ENCODE results near the gene GRK6.

Gene GRK6

GRCh38 chr5:177392765-177393164 lies 33.7 kb upstream of the GRK6 start:
- TF ChIP-seq FOXP2 (optimal IDR thresholded peaks at IDR 0.05; ENCODE audit: borderline replicate concordance, extremely low read depth, extremely low read length, insufficient read depth) = no peak
- no peak for TF ChIP-seq SIN3A (IDR thresholded peaks at IDR 0.05; ENCODE audit: borderline replicate concordance, insufficient read depth, low read length)
- no peak for TF ChIP-seq POLR2AphosphoS5 (IDR thresholded peaks at IDR 0.05; ENCODE audit: low read depth, low read length)
- no peak for TF ChIP-seq REST (IDR thresholded peaks at IDR 0.05; ENCODE audit: insufficient read depth in 1 of 2, low read depth in 2 of 2, low read length in 2 of 2)
- TF ChIP-seq TAF1 (IDR thresholded peaks at IDR 0.05; ENCODE audit: borderline replicate concordance, insufficient read depth, low read length) = no peak

- no peak for TF ChIP-seq FOXP2 (optimal IDR thresholded peaks at IDR 0.05; ENCODE audit: borderline replicate concordance, extremely low read depth, extremely low read length, insufficient read depth)
These were observed 33.2 kb upstream of the GRK6 start for GRCh38 chr5:177393206-177393765.

- TF ChIP-seq POLR2AphosphoS5 (IDR thresholded peaks at IDR 0.05; ENCODE audit: low read depth, low read length) = no peak
- TF ChIP-seq SIN3A (IDR thresholded peaks at IDR 0.05; ENCODE audit: borderline replicate concordance, insufficient read depth, low read length) = no peak
- TF ChIP-seq REST (IDR thresholded peaks at IDR 0.05; ENCODE audit: insufficient read depth in 1 of 2, low read depth in 2 of 2, low read length in 2 of 2) = no peak
- TF ChIP-seq FOXP2 (optimal IDR thresholded peaks at IDR 0.05; ENCODE audit: borderline replicate concordance, extremely low read depth, extremely low read length, insufficient read depth) = no peak
- no peak for TF ChIP-seq TAF1 (IDR thresholded peaks at IDR 0.05; ENCODE audit: borderline replicate concordance, insufficient read depth, low read length)
These were observed 32.5 kb upstream of the GRK6 start for GRCh38 chr5:177393990-177394389.

GRCh38 chr5:177396078-177396477 lies 30.4 kb upstream of the GRK6 start:
- TF ChIP-seq REST (IDR thresholded peaks at IDR 0.05; ENCODE audit: insufficient read depth in 1 of 2, low read depth in 2 of 2, low read length in 2 of 2) (no peak), FOXP2 (optimal IDR thresholded peaks at IDR 0.05; ENCODE audit: borderline replicate concordance, extremely low read depth, extremely low read length, insufficient read depth) (no peak), SIN3A (IDR thresholded peaks at IDR 0.05; ENCODE audit: borderline replicate concordance, insufficient read depth, low read length) (no peak), POLR2AphosphoS5 (IDR thresholded peaks at IDR 0.05; ENCODE audit: low read depth, low read length) (no peak), TAF1 (IDR thresholded peaks at IDR 0.05; ENCODE audit: borderline replicate concordance, insufficient read depth, low read length) (no peak)

GRCh38 chr5:177396807-177397206 lies 29.7 kb upstream of the GRK6 start:
- TF ChIP-seq FOXP2 (optimal IDR thresholded peaks at IDR 0.05; ENCODE audit: borderline replicate concordance, extremely low read depth, extremely low read length, insufficient read depth) (no peak), SIN3A (IDR thresholded peaks at IDR 0.05; ENCODE audit: borderline replicate concordance, insufficient read depth, low read length) (no peak), POLR2AphosphoS5 (IDR thresholded peaks at IDR 0.05; ENCODE audit: low read depth, low read length) (no peak), TAF1 (IDR thresholded peaks at IDR 0.05; ENCODE audit: borderline replicate concordance, insufficient read depth, low read length) (no peak), REST (IDR thresholded peaks at IDR 0.05; ENCODE audit: insufficient read depth in 1 of 2, low read depth in 2 of 2, low read length in 2 of 2) (no peak)
